Fibroblast of skin of right quadriceps (primary cell): ENCODE results near the gene FAM163B.

ENCODE experiments used
- DNase-seq: peaks from one replicate; pipeline ENCODE4 v3.0.0-alpha.2; 2013

FAM163B gene

DNA sequence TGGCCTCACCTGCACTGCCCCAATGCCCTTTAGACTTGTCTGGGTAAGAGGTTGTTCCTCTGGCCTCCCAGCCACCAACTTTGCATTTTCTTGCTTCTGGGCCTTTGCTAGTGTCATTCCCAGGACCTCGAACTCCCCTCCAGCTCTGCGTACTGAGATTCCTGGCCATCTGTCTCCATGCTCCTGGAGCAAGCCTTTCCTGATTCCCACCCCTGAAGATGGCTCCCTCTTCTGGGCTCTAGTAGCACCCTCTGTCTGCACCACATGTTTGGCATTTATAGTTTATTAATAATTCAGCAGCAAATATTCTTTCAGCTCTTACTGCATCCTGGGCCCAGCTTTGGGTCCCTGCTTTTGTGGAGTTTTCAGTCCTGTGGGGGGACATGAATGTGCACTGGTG is 14.9 kb downstream of the FAM163B start:
- DNase-seq = no peak

DNA sequence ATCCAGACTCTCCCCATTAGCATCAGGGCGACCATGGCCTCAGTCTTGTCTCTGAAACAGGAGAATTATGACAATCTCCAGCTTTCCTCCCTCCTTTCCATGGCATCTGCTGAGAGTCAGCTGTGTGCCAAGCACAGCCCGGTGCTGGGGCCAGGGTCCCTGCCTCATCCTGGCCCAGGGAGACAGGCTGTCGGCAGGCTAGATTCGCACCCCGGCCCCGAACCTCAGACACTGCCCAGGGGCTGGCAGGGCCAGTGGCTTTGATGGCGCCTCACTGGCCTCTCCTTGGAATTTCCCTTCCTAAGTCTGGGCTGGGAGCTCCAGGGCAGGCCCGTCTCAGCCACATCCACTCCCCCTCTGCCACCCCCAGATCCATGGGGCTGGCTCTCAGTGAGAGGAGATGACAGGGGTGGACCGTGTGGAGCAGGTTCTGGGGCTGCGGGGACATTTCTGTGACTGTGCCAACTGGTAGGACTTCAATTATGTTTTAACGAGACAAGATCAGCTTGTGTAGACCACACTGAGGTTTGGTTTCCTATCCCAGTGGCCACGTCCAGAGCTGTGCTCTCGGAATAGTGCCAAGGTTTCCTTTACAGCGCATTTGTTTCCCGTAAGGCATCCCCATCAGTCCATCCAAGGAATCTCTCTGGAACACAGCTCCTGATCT is 15.5 kb downstream of the FAM163B start:
- no peak for DNase-seq

DNA sequence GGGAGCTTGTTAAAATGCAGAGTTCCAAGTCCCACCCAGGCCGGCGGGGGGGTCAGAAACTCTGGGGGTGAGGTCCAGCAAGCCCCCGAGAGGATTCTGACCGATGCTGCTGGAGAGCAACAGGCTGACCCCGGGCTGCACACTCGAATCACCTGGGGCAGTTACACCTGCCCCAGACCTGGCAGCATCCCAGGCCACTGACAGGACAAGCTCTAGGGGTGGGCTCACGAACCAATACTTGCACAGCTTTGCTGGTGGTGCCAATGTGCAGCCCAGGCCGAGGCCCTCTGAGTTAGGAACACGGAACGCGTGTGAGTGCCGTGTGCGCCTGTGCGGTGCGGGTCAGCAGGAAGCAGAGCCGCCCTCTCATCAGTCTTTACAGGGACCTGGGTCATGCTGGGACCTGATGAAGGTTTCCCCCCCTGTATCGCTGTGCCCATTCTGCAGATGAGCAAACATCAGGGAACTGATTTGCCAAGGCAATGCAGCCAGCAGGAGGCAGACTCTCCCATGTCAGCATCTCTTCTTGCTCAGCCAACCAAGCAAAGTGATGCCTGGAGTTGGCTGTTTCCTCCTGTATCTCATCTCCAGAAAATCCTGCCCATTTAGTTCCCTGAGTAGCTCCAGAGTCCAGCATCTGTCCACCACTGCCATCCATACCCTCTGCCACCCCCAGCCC is 16.3 kb downstream of the FAM163B start:
- DNase-seq = no peak

DNA sequence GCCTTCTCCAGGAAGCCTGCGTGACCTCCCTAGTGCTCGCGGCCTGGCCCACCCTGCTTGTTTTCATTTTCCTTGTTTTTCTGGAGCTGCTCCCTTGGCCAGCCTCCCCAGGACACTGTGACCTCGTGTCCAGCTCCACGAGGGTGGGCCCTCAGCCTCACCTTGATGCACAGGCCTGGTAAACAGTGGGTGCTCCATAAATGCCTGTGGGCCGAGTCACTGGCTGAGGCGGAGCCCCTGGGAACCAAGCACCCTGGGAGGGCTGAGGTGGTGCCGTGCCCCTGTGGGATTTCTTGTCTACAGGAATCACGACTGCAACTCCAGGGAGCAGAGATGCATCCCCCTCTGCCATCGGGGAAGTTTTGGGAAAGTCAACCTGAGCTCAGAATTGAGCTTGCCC is 17.2 kb downstream of the FAM163B start:
- no peak for DNase-seq

DNA sequence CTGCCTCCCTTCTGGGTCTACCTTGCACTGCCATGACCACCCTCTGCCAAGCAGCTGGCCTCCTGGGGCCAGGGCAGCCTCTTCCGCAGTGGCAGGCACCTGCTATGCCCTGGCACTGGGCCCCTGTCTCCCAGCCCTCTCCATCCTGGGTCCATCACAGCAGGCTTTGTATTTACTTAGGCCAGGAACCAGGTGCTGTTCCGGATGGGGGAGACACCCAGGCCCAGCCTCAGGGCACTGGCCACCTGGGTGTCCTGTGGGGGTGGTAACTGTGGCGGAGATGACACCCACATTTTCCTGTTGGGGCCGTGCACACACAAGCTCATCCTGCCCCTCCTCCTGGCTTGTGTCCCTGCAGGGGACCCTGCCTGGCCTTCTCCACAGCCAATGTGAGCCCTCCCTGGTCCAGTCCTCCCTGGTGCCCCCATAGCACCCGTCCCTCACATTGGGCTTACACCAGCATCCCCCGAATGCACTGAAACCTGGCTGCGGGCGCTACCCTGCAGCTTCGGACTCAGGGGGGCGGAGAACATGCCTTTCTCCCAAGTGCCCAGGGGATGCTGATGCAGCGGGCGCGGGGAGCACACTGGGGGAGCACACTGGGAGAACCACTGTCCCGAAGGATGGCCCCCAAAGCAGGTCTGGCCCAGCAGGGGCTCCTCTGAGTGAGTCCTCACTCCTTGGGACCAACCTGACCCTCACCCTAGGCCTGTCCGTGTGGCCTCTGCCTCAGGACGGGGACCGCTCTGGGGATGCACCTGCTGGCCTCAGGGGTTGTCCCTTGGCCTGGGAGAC is 17.9 kb downstream of the FAM163B start:
- no peak for DNase-seq

DNA sequence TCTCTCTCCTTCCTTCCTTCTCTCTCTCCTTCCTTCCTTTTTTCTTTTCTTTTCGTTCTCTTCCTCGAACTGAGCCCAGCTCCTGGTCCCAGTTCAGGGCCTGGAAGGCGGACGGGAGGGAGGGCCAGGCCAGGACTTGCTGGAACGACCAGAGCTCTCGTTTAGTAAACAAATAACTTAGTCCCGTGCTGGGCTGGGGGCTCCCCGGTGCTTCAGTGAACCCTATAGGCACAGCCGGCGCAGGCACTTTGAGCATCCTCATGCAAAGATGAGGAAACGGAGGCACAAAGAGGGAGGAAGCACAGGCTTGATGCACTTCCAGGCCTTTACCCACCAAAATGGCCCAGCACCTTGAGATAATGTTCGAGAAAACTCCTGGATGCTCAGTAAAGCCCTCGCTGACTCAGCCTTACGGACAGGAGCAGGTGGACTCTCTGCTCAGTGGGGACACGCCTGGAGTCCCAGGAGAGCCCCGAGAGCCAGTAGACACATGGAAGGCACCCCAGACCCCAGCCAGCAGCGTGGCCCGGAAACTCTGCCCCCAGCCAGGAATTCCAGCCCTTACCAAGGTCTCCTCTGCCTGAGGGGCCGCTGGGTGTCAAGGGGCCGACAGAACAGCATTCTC is 18.8 kb downstream of the FAM163B start:
- DNase-seq = no peak

DNA sequence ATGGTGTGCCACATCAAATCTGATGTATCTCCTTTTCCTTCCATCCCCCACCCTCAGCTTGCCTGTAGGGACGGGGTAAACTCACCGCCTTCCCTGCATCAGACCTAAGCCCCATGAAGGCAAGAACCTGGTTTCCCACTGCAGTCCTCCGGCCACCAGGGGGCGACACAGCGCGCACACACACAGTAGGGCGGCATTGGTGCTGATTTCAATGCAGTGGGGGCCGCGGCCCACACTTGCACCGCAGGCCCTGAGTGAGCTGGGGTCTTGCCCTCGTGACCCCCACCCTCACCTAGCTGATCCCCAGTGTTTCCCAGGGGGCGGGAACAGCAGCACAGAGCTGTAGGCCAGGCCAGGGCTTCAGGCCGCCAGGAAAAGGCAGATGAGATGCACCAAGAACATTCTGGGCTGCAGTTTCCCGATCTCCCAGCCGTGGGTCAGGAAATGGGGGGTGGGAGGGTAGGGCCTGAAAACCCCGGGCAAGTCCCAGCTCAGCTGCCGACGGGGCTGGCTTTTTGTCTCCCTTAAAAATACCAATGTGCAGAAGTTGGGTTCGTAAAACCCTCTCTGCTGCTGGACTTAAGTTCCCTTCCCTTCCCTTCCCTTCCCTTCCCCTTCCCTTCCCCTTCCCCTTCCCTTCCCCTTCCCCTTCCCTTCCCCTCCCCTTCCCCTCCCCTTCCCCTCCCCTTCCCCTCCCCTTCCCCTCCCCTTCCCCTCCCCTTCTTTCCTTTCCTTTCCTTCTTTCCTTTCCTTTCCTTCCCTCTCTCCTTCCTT is 19.5 kb downstream of the FAM163B start:
- no peak for DNase-seq

DNA sequence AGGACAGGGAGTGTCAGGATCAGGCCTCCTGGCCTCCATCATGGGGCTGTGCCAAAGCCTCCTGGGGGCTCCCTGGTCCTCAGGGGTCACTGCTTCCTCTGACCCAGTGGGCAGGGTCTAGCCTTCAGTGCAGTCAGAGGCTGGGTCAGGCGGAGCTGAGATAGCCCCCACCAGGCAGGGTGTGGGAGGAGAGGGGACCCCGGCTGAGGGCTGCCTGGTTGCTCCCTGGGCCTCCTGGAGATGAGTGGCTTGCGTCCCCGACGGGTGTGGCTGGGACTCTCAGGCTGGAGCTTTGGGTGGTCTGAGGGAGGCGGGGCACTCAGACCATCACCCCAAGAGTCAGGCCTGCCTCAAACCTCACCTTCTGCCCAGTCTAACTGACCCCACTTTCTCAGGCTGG is 21.7 kb downstream of the FAM163B start:
- no peak for DNase-seq

DNA sequence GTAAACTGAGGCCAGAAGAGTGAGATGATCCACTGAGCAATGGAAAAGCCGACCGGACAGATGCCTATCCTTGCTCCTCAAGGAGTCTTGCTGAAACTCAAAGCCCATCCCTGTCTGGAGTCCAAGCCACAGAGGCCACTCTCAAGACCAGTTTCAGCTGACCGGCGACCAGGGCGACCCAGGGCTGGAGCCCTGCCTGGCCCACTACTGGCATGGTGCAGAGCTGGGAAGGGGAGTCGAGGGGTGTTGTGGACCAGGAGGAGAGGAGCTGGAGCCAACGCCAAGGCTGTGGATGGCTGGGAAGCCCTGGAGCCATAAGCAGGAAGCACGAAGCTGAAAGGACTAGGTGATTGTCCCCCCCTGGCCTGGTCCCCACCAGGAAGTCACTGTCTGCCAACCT is 22.1 kb downstream of the FAM163B start:
- DNase-seq = no peak

DNA sequence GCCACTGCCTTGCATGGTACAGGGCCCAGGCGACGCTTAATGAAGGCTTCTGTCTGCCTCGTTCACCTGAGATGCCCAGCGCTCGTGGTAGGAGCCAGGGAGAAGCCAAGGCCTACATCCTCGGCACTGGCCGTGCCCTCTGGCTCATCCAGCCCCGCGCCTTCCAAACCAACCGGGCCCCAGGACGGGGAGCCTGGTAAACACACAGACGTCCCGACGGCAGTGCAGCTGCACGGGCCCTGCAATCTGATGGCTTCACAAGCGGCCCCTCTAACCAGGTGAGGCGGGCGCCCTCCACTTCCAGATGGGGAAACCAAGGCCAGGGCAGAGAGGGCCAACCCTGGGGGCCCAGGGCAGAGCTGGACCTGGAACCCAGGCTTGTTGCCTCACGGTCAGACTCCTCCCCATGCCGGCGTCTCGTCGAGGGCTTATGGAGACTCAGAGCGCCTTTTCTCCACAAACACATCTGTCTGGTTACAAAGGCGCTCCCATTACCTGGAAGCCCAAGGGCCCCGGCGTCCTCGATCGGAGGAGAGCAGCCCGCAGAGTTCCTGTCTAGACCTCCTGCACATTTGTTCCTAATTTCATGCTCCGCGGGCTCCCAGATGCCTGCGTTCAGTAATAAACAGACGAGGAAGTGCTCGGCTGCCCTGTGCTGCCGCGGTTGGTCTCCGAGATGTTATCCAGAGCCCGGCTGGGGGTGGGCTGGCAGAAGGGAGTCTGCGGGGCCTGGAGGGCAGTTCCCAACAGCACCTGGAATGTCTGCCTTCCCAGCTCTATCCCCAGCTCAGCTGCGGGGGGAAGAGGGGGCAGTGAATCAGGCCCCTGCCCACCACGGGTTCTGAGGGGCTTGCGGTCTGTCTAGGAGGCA is 23.5 kb downstream of the FAM163B start:
- no peak for DNase-seq

DNA sequence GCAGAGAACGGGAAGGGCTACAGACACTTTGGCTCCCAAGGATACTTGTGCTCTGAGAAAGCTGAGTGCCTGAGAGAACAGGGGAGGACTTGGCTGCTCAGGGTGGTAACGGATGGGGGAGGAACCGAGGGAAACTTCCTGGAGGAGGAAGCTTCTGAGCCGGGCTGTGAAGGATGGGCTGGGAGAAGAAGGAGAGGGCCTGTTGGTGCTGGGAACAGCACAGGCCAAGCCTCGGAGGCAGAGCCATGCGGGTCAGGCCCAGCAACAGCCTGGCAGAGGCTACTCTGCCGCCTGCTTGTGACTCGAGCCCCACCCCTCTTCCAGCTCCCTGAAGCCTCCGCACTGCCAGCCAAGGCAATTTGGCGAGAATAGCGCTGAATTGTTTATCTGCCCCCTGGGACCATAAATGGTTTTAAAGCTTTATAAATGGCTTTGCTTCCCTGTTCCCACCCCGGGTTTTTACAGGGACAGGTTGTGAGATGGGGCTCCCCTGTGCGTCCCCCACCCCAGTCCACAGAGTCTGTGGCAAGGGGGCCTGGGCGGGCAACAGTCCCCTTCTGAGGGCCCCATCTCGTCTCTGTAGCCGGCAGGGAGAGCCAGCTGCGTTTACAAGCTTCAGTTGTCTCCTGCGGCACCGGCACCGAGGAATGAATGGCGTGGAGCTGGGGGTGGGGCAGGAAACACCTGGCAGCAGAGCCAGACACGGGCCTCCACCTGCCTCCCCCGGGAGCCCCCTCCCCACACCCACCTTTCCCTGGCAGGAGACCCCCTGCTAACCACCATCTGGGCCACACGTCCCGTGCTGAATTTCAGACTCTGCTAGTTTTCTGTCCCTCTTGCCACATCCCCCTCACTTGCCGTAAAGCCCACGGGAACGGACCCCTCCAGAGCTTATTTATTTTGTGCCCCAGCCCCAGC is 24.4 kb downstream of the FAM163B start:
- DNase-seq = no peak

DNA sequence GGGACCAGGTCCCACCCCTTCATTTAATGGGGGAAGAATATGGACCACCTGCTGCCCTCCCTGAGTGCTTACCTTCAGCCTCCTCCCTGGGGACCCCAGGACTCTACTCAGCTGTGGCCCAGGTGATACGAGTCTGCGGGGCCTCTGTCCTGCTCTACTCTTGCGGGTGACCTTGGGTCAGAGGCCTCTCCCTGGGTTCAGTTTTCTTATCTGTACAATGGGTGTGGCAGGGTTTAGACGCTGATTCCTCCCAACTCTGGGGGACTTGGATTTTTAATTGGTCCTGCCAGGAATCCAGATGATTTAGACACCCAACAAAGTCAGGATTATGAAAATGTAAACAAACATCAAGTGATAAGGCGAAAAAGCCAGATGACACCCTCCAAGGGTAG is 25.0 kb downstream of the FAM163B start:
- no peak for DNase-seq

DNA sequence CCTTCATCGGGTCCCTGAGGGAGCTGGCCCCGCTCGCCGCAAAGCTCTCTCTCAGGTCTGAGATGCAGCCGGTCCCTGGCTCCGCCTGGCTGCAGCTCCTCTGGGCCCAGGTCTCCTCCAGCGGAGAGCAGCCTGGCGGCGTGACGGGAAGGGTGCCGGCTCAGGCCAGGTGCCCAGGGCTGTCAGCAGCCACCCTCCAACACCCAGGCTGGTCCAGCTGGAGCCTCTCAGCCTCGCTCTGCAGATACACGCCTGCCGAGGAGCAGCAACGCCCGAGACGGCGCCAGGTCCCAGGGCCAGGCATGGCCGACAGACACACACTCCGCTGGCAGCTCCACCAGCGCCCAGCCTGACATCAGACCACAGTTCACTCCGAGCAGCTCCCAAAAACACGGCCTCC is 25.6 kb downstream of the FAM163B start:
- no peak for DNase-seq

DNA sequence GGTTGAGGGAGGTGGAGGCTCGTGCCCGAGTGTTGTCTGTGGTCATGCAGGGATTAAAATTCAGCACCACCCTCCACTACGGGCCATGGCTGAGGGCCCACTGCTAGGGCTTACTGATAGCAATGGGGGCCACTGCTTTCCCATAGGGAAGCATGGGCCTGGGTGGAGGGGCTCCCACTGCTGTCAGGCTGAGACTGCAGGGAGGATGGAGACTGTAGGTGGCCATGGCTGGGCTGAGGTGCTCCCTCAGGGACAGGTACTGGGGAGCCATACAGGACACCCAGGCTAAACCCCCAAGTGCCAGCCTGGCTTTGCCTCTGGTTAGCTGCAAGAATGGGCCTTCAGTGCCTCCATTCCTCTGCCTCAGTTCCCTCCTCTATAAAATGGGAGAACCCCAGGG is 26.1 kb downstream of the FAM163B start:
- DNase-seq = no peak

DNA sequence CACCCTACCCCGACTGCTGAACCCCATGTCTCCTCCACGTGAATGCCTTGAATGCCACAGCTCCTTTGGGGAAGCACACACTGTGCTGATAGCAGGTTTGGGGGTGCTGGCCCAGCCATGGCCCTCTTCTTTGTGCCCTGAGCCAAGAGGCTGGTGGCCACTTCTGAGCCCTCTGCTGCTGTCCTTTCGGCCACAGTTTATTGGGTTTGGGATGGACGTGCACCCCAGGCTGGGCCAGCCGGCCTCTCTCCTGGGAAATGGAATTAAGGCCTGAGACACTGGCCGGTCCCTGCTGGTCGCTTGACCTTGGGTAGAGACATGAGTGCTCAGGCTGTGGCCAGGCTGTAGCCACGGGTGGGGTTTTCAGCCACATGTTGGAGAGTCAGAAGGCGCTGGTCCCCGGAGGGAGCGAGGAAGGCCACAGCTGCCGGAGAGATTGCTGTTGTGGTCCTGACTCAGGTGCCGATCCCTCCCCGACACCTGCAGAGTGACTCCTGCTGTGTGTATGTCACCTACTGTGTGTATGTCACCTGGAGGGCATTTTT is 26.6 kb downstream of the FAM163B start:
- DNase-seq = no peak

DNA sequence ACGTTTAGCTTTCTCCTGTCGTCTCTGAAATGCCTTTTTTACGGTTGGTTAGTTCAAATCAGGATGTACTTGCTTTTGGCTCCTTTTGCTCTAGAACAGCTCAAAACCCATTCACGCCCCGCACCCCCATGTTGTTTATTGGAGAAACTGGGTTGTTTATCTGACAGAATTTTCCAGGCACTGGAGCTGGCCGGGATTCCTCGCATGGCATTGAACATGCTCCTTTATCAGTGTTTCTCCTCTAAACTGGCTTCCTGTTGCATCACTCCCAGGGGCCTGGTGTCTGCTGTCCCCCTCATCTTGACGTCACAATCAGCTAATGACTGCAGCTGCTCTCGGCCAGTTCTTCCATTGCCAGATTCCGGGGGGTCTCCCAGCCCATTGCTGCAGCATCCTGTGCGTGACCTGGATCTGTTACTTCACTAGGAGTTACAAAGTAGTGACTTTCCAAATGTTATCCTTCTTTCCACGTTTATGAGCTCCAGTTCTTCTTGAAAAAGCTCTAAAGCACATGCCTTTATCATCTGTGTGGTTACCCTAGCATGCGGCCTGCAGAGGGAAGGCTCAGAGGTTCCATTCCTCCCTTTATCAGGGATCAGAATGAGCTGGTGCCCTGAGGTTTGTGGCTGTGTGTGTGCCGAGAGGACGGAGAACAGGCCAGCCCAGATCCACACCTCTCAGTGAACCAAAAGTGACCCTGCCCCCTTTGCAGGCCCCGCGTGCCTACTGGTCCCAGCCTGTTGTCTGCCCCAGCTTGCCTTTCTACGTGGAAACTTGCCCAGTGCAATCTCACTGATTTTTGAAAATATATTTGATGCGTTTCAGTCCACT is 27.5 kb downstream of the FAM163B start:
- DNase-seq = no peak

DNA sequence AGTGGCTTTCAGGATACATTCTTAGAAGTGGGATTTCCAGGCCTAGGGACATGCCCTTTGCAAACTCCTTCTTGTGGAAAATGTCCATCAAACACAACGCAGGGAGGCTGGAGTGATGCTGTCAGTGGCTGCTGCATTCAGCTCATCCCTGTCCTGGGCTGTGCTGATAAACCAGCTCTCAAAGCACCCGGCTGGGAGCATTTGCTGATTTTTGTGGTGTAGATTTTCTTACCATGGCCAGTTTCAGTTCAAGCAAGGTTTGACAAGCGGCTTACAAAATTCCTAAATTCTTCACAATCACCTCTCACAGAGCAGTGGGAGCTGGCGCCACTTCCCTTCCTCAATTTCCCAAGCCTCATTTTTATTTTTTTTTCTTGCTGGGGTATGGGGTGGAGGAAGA is 28.2 kb downstream of the FAM163B start:
- no peak for DNase-seq

DNA sequence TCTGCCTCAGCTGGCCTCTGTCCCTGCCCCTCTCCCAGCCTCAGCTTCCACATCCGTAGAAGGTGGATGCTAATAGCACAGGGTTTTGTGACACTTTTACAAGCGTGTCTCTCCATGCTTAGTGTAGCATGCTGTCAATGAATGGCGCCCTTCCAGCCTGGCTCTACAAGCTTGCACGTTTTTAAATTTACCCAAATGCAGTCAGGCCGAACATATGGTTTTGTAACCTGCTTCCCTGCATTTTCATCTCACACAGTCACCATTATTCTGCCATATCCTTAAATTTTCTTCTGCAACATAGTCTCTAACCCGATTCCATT is 28.8 kb downstream of the FAM163B start:
- DNase-seq = no peak

DNA sequence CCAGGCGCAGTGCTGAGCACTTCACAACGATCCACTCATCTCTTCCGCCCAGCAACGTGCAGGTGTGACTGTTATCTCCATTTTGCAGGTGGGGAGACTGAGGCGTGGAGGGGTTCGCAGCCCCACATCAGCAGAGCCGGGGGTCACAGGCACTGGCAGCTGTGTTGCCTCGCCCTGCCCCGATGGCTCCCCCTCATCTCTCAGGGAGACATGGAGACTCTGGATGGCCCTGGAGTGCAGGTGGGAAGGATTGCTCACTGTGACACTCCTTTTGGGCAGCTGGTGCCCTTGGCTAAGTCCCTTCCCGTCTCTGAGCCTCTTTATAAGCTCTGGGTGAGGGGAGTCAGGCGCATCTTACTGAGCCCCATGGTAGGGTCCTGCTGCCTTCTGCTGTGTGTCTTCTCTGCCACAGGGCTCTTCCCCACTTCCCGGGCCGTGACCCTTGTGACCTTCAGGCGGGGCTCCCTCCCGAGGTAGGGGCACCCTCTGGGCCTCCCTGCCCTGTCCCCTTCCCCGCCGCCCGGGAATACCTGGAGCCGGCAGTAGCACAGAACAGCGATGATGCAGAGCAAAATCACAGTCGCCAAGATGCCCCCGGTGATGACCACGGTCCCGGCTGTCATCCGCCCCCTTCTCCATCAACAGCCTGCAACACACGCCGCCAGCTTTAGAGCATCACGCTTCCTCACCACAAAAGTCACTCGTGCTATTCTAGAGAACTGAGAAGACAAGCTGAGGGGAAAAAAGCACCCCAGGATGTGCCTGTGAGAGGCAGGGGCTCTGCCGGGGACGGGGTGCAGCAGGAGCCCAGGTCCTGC is 29.4 kb downstream of the FAM163B start:
- DNase-seq = no peak
